CD14-positive monocyte (primary cell): Measurements from ENCODE around the gene TMEM164. TPM values are rescaled to one million over a fixed set of nuclear protein-coding genes. Genes with fewer than 3 reads are reported as not detected.

ENCODE experiments used
- DNase-seq, 3 donors: peaks; one replicate each; pipeline ENCODE4 v3.0.0-alpha.2; 2011 to 2022
- H2AFZ ChIP-seq: 2 replicates; pipeline ENCODE4 v1.6.0; 2012; ENCODE audit warnings: mild to moderate bottlenecking, low read depth, low read length, inconsistent platforms; ENCODE audit not compliant: insufficient read depth, poor library complexity, severe bottlenecking
- H3K27ac ChIP-seq, 2 donors: 1 replicate in 1 of 2; 2 replicates in 1 of 2; pipeline ENCODE4 v1.5.1; 2012 to 2013; ENCODE audit warnings: low read length in 2 of 2, control low read depth in 1 of 2, inconsistent platforms in 1 of 2, low read depth in 1 of 2, mild to moderate bottlenecking in 1 of 2
- H3K27me3 ChIP-seq, 2 donors: one replicate each; pipeline versions ENCODE4 v1.6.0 to v1.6.1; 2011 to 2013; ENCODE audit warnings: low read length in 2 of 2; ENCODE audit not compliant: control insufficient read depth in 2 of 2, insufficient read depth in 2 of 2
- H3K36me3 ChIP-seq, 2 donors: replicated peaks in 1 of 2; 1 replicate in 1 of 2; 2 replicates in 1 of 2; pipeline versions ENCODE4 v1.5.1 to v1.6.1; 2012 to 2013; ENCODE audit warnings: low read length in 2 of 2, control low read depth in 1 of 2, inconsistent platforms in 1 of 2, mild to moderate bottlenecking in 1 of 2; ENCODE audit not compliant: insufficient read depth in 2 of 2, control insufficient read depth in 1 of 2
- H3K4me1 ChIP-seq, 2 donors: 1 replicate in 1 of 2; 2 replicates in 1 of 2; pipeline versions ENCODE4 v1.5.1 to v1.6.1; 2012 to 2013; ENCODE audit warnings: low read length in 2 of 2, control low read depth in 1 of 2, inconsistent platforms in 1 of 2, mild to moderate bottlenecking in 1 of 2, moderate library complexity in 1 of 2; ENCODE audit not compliant: insufficient read depth in 2 of 2, control insufficient read depth in 1 of 2
- H3K4me2 ChIP-seq: replicated peaks from 2 replicates; pipeline ENCODE3; 2012; ENCODE audit warnings: low read length, moderate library complexity, mild to moderate bottlenecking; ENCODE audit not compliant: poor library complexity, severe bottlenecking; ENCODE audit errors: extremely low read depth
- H3K4me3 ChIP-seq, 3 experiments: fragments of 200-600 bp in 1 of 3; sonication (generic) in 1 of 3; replicated peaks in 1 of 3; 1 replicate in 2 of 3; 2 replicates in 1 of 3; pipeline ENCODE4 v1.5.1; 2011 to 2013; ENCODE audit warnings: low read length in 3 of 3, mild to moderate bottlenecking in 3 of 3, control low read depth in 2 of 3, low read depth in 2 of 3, inconsistent platforms in 1 of 3, moderate library complexity in 1 of 3
- H3K79me2 ChIP-seq: 2 replicates; pipeline ENCODE4 v1.6.0; 2012; ENCODE audit warnings: mild to moderate bottlenecking, control low read depth, inconsistent platforms, low read length, moderate library complexity; ENCODE audit not compliant: insufficient read depth
- H3K9ac ChIP-seq: 2 replicates; pipeline ENCODE4 v1.6.0; 2017; ENCODE audit warnings: low read length, mild to moderate bottlenecking; ENCODE audit not compliant: insufficient read depth, poor library complexity, severe bottlenecking
- H3K9me3 ChIP-seq, 2 donors: replicated peaks in 1 of 2; 1 replicate in 1 of 2; 2 replicates in 1 of 2; pipeline versions ENCODE4 v1.5.1 to v1.6.1; 2012 to 2013; ENCODE audit warnings: low read length in 2 of 2, control low read depth in 1 of 2; ENCODE audit not compliant: control insufficient read depth in 1 of 2, insufficient read depth in 1 of 2
- H4K20me1 ChIP-seq: 2 replicates; pipeline ENCODE4 v1.6.0; 2012; ENCODE audit warnings: mild to moderate bottlenecking, low read length, control low read depth, moderate library complexity; ENCODE audit not compliant: insufficient read depth
- H3K27ac Mint-ChIP-seq, 7 donors: one replicate each; pipeline ENCODE4 v1.8.0; 2020; ENCODE audit warnings: mild to moderate bottlenecking in 7 of 7, mixed read lengths in 7 of 7, moderate library complexity in 6 of 7, inconsistent platforms in 2 of 7
- H3K27me3 Mint-ChIP-seq, 3 donors: one replicate each; pipeline ENCODE4 v1.8.0; 2021 to 2022; ENCODE audit warnings: low read depth in 3 of 3, mild to moderate bottlenecking in 3 of 3, mixed read lengths in 3 of 3, moderate library complexity in 3 of 3, inconsistent platforms in 1 of 3
- H3K36me3 Mint-ChIP-seq, 2 donors: one replicate each; pipeline ENCODE4 v1.8.0; 2020; ENCODE audit warnings: mixed read lengths in 2 of 2, inconsistent platforms in 1 of 2, mild to moderate bottlenecking in 1 of 2
- H3K4me1 Mint-ChIP-seq: one replicate; pipeline ENCODE4 v1.8.0; 2020; ENCODE audit warnings: mild to moderate bottlenecking, mixed read lengths
- H3K4me3 Mint-ChIP-seq, 2 donors: one replicate each; pipeline ENCODE4 v1.8.0; 2020; ENCODE audit warnings: mild to moderate bottlenecking in 2 of 2, mixed read lengths in 2 of 2, moderate library complexity in 1 of 2
- H3K9me3 Mint-ChIP-seq, 7 donors: one replicate each; pipeline ENCODE4 v1.8.0; 2020 to 2022; ENCODE audit warnings: mixed read lengths in 7 of 7, mild to moderate bottlenecking in 6 of 7, moderate library complexity in 6 of 7, inconsistent platforms in 2 of 7
- WGBS: methylation state at CpG from one replicate; pipeline ENCODE4 v1.1.5; 2013; ENCODE audit warnings: missing lambda C conversion rate; ENCODE audit not compliant: insufficient coverage; 5-methylcytosine and 5-hydroxymethylcytosine counted together
- intact Hi-C, 2 donors: fragments of 100-400 bp; cut with micrococcal nuclease; formaldehyde crosslinking; loops; one replicate each; pipeline versions ENCODE4 v1.15.0 to v1.15.1; 2023
- polyA plus RNA-seq, 3 donors: library from polyadenylated mRNA; depleted of rRNA in 1 of 3; unstranded in 2 of 3; stranded (reverse) in 1 of 3; fragments of 300-500 nt in 2 of 3; fragments of >200 nt in 1 of 3; fragmentation: Illumina TruSeq in 2 of 3; gene quantifications; 1 replicate in 2 of 3; 2 replicates in 1 of 3; pipeline ENCODE4 v1.2.3, GENCODE V29; 2012 to 2021
- TF ChIP-seq, protein P1 (sequence below): fragments of 200-600 bp; IDR thresholded peaks from one replicate; pipeline ENCODE4 v1.8.0; 2022; ENCODE audit warnings: antibody characterized with exemption, mild to moderate bottlenecking

Gene TMEM164
- polyA plus RNA-seq, 3 donors = 5.3 to 39.5 (median 7.3) TPM

DNA sequence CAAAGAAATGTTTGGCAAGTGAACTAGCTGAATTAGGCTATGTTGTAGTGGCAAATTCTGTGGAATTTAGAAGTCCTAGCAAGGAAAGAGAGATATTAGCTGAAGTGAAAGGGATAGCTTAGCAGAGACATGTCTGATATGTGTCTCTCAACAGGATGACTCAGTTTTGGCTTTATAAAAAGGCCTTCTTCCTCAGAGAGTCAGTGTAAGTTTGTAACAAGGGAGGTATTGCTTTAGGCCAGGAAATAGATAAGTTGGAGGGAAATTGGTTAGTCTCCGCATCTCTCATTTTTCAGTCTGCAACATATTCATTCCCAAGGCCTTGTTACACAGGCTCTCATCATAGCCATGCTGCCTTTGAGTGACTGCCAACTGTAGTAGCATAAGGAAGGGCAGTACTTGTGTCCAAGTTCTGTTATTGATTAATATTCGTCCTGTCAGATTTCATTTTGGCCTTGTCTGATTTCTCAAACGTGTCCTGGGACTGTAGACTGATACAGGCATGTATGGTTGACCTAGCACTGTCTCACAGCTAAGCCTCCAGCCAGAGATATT, 4.0 kb downstream of the TMEM164 start:
- no peak overlapping the region for H3K4me3 ChIP-seq
- H3K27ac ChIP-seq = peak overlapping the region in 1 of 2 donors; percentile 42
- TF ChIP-seq, protein P1, sequence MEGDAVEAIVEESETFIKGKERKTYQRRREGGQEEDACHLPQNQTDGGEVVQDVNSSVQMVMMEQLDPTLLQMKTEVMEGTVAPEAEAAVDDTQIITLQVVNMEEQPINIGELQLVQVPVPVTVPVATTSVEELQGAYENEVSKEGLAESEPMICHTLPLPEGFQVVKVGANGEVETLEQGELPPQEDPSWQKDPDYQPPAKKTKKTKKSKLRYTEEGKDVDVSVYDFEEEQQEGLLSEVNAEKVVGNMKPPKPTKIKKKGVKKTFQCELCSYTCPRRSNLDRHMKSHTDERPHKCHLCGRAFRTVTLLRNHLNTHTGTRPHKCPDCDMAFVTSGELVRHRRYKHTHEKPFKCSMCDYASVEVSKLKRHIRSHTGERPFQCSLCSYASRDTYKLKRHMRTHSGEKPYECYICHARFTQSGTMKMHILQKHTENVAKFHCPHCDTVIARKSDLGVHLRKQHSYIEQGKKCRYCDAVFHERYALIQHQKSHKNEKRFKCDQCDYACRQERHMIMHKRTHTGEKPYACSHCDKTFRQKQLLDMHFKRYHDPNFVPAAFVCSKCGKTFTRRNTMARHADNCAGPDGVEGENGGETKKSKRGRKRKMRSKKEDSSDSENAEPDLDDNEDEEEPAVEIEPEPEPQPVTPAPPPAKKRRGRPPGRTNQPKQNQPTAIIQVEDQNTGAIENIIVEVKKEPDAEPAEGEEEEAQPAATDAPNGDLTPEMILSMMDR = no peak
- peaks cover 0 to 10% (median 4%) of the 10 kb centered on the region in 7 donors for H3K9me3 Mint-ChIP-seq
- intact Hi-C loops = loop anchor here in 1 of 2 donors (10.0 kb wide), 1 partner anchor 78 kb away; no protein-coding TSS in a partner anchor
- peaks cover 0 to 11% (median 0%) of the 10 kb centered on the region in 3 donors for H3K27me3 Mint-ChIP-seq
- H3K27me3 ChIP-seq = no peaks in the 10 kb centered on the region
- peaks cover 8 to 12% of the 10 kb centered on the region in 2 donors for H3K36me3 Mint-ChIP-seq
- no CpG with 5 or more reads among the region's 3 CpGs for WGBS
- peak in 2 of 3 donors; percentile 10 to 18 for DNase-seq
- H2AFZ ChIP-seq = no peak overlapping the region
- H3K79me2 ChIP-seq = peaks cover 89% of the 10 kb centered on the region
- peak overlapping the region; percentile 19 for H3K4me2 ChIP-seq
- no peak overlapping the region for H3K9ac ChIP-seq
- H3K36me3 ChIP-seq = peaks cover 0 to 5% of the 10 kb centered on the region in 2 donors
- peaks cover 82% of the 10 kb centered on the region for H3K4me1 Mint-ChIP-seq
- peaks cover 46% of the 10 kb centered on the region for H4K20me1 ChIP-seq
- H3K27ac Mint-ChIP-seq = peak overlapping the region in 3 of 7 donors; percentile 21 to 69 (median 57)
- peaks cover 72% of the 10 kb centered on the region in 2 donors for H3K4me1 ChIP-seq
- no peaks in the 10 kb centered on the region for H3K9me3 ChIP-seq
- H3K4me3 Mint-ChIP-seq = peak overlapping the region in 1 of 2 donors; percentile 7

- peaks cover 46% of the 10 kb centered on the region for H4K20me1 ChIP-seq
Measured at GRCh38 chrX:110008011-110008635, 5.2 kb downstream of the TMEM164 start.

More at GRCh38 chrX:110008011-110008635, 5.2 kb downstream of the TMEM164 start:
- intact Hi-C loops = loop anchor here in 1 of 2 donors (10.0 kb wide), 1 partner anchor 77 kb away; no protein-coding TSS in a partner anchor
- DNase-seq = peak in 1 of 3 donors; percentile 6
- Histone ChIP-seq H3K9ac (no peak overlapping the region), H3K27ac (peak overlapping the region in 1 of 2 donors; percentile 42), H2AFZ (no peak overlapping the region), H3K36me3 (peaks cover 2 to 16% of the 10 kb centered on the region in 2 donors), H3K4me2 (no peak overlapping the region), H3K4me1 (peaks cover 74 to 77% of the 10 kb centered on the region in 2 donors), H3K27me3 (no peaks in the 10 kb centered on the region), H3K9me3 (no peaks in the 10 kb centered on the region), H3K79me2 (peaks cover 99% of the 10 kb centered on the region), H3K4me3 (no peak overlapping the region)
- H3K27me3 Mint-ChIP-seq = peaks cover 0 to 7% (median 0%) of the 10 kb centered on the region in 3 donors
- WGBS = no CpG with 5 or more reads among the region's 3 CpGs
- TF ChIP-seq, protein P1 = no peak
- peak overlapping the region in 2 of 7 donors; percentile 32 to 35 for H3K27ac Mint-ChIP-seq
- peaks cover 0 to 3% (median 0%) of the 10 kb centered on the region in 7 donors for H3K9me3 Mint-ChIP-seq
- peaks cover 90% of the 10 kb centered on the region for H3K4me1 Mint-ChIP-seq
- H3K36me3 Mint-ChIP-seq = peaks cover 17 to 23% of the 10 kb centered on the region in 2 donors
- peak overlapping the region in 1 of 2 donors; percentile 53 for H3K4me3 Mint-ChIP-seq
